Measurements from ENCODE around the gene HK1.

DNA sequence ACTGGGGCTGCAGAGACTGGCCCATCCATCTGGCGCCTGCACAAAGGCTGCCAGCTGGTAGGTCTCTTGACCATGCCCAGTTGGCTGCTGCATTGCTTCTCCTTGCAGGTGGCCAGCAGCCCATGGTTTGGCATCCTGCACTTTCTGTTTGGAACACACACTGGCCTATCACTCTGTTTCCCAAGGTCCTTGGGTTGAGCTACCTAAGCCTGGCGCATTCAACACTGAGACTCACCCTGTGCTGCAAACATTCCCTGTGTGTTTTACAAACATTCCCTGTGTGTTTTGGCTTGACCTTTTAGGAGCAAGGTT lies 83.0 kb downstream of the HK1 start:
- TF ChIP-seq, protein P1, sequence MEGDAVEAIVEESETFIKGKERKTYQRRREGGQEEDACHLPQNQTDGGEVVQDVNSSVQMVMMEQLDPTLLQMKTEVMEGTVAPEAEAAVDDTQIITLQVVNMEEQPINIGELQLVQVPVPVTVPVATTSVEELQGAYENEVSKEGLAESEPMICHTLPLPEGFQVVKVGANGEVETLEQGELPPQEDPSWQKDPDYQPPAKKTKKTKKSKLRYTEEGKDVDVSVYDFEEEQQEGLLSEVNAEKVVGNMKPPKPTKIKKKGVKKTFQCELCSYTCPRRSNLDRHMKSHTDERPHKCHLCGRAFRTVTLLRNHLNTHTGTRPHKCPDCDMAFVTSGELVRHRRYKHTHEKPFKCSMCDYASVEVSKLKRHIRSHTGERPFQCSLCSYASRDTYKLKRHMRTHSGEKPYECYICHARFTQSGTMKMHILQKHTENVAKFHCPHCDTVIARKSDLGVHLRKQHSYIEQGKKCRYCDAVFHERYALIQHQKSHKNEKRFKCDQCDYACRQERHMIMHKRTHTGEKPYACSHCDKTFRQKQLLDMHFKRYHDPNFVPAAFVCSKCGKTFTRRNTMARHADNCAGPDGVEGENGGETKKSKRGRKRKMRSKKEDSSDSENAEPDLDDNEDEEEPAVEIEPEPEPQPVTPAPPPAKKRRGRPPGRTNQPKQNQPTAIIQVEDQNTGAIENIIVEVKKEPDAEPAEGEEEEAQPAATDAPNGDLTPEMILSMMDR (IDR thresholded peaks at IDR 0.05) = no peak
- no peak for TF ChIP-seq POLR2A (IDR thresholded peaks at IDR 0.05)
